GM18520 (cell line): Measurements from ENCODE around the gene MYH6.

Source experiments
- ATAC-seq: cut with Tn5 transposase; IDR thresholded peaks from one replicate; pipeline ENCODE4 v1.9.1; 2021; ENCODE audit not compliant: unreplicated experiment

MYH6 gene

DNA sequence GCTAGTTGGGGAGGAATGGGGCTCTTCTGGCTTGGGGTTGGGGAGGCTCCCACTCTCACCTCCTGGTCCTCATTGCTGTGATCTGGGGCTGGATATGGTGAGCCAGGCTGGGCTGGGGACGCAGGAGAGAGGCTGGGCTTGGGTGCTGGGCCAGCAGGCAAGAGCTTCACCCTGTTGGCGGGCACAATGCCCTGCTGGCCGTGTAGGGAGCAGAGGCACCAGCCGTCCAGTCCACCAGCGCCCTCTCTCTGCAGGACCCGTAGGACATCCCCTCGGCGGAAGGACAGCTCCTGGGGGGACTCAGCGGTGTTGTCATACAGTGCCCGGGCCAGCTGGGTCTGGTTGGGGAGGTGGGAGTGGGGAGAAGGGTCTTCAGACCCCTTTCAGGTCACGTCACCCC lies 47.6 kb downstream of the MYH6 start:
- no peak for ATAC-seq

DNA sequence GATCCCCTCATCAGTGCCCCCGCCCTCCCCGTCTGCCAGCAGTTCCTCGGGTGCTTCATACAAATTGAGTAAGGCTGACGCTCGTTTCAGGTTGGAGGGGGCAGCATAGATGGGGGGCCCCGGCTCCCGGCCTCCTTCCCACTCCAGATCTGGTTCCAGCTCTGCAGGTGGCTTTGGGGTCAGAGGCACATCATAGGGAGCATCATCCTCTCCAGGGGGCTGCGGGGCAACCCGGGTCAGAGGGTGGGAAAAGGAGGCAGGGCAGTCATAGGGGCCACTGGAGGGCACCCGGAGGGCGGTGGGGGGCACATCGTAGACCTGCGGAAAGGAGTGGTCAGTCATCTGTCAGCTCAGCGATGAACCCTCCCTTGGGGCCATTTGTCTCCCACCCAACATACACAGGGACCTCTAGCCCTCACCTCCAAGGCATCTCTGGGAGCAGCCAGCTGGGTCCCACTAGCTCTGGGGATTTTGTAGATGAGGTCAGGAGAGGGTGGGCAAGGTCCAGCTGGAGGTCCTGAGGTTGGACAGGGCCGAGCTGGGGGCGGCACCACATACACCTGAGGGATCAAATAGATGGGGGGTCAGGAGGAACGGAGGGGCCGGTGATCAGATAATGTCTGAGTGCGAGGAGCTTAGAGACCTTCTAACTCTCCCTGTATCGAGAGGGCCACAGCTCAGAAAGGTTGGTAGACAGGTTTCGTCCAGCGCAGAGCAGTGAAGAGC lies 48.2 kb downstream of the MYH6 start:
- ATAC-seq, result no peak

DNA sequence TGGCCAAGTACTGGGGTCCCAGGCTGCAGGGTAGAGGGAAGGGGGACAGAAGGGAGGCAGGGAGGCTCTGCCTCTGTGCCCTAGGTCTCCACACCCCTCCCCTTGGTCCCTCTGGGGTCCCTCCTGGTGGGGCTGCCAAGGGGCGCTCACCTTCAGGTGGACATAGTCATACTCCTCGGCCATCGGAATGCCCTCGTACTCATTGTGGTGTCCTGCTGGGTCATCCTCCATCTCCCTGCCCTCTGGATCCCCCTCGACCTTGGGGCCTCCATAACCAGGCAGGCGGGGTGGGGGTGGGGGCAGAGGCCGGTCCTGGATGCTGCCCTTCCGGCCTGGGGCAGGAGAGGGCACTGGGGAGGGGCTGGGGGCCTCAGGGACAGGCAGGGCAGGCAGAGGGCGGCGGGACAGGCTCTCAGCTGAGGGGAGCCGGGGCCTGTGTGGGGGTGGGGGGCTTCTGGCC lies 48.9 kb downstream of the MYH6 start:
- no peak for ATAC-seq

DNA sequence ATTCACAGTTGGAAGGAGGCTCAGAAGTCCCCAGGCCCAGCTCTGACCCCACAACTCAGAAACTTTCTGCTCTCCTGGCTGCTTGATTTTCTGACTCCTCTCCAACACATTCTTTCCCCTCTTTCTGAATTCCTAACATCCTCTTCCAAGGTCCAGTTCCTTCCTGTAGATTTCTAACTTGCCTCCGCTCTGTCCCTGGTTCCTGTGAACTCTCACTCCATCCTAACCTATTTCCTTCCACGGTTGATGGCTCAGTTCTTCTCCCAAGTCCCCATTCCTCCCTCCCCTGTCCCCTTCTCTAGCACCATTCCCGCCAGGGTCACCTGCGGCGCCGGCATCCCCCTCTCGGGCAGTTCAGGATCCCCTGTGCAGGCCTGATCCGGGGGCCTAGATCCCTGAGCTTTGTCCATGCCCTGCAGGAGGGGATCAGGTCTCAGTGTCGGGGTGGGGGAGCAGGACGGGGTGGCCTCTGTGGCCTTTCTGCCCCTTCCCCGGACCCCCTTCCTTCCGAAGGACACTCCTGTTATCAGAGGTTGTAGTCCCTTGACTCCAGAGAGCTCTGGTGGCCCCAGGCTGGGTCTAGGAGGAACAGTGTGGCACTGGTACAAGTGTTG lies 49.4 kb downstream of the MYH6 start:
- ATAC-seq, result no peak

DNA sequence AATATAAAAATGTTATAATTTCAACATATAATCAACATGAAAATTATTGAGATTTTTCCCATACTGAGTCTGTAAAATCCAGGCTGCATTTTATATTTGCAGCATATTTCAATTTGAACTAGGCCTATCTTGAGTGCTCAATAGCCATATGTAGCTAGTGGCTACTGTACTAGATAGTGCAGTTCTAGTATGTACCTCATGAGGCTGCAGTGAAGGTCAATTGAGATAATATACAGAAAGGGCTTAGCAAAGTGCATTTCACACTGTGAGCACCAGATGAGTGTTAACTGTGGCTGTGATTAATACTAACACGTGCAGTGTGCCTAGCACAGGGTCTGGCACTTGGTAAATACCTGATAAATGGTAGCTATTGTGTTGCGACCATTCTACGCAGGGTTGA lies 50.0 kb downstream of the MYH6 start:
- no peak for ATAC-seq

DNA sequence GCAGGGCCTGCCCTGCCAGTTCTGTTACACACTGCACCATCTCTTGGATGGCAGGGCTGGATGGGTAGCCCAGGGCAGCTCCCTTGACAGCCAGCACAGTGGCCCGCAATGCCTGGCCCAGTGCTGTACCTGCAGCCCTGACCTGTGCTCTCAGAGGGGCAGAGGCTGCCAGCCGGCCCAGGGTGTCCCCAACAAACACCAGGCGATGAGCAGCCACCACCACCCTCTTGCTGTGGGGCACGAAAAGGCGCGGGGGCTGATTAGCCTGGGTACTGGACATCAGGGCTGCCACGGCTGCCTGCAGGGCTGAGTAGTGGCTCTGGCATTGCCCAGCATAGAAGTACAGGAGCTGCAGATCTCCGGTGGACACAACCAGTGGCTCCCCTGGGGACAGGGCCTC lies 50.8 kb downstream of the MYH6 start:
- ATAC-seq, result no peak

DNA sequence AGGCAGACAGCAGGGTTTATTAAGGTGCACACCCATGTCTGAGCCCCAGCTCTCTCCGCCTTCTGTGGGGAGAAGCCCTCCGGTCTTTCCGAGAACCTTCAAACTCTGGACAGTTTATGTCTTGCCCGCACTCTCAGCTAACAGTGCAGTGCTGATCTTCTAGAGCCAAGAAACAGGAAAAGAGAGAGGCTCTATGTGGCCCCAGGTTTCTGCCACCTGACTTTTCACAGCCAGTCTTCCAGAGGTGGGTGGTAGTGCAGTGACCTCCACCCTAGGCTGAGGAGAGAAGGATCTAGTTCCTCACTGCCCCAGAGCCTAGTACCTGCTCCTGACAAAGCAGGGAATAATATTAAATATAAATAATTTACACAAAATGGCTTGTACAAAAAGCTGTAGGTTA lies 51.4 kb downstream of the MYH6 start:
- no peak for ATAC-seq

DNA sequence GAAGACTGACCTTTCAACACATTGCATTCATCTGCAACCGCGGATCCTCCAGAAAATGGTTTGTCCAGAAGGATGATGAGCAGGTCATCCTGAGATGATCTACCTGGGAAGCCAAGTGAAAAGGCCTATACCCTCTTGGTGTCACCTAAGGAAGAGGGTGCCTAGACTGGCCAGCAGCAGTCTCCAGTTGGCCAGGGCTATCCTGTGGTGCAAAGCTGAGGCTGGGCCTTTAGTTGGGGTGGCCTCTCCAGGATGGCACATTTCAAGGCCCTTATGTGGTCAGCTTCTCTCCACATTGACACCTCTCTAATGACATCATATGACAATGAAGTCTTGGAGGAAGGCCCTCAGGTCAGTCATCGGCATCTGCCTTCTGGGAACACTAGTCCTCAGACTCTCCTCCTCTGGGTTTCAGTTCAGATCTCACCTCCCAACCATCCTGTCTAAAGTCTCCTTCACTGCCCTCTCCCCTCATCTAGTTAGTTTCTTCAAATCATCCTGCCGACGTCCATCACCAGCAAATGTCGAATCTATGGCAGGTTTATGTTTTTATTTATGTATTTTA lies 52.1 kb downstream of the MYH6 start:
- no peak for ATAC-seq

DNA sequence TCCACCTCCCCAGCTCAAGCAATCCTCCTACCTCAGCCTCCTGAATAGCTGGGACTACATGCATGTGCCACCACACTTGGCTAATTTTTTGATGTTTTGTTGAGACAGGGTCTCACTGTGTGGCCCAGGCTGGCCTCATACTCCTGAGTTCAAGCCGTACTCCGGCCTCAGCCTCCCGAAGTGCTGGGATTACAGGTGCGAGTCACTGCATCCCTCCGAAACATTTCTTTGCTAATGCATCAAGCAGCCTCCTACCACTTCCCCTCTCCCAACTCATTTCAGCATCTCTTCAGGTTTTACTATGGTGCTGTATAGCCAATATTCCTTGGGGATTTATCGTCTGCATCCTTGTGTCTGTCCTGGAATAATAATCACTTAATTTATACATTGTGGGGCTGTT lies 53.1 kb downstream of the MYH6 start:
- ATAC-seq, result no peak

DNA sequence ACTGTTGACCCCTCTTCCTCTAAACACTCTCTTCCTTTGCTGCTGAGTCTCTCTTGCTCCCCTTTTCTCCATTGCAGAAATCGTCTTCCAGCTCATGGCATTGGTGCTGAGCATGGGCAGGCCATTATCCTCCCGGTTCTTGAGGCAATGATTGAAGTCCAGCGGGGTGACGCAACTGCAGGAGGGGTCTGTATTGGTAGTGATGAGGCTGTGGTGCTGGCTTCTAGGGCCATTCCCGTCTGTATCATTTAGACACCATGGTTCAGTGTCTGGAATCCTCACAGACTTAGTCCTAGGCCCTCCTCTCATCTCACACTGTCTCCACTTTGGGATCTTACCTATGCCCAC lies 54.7 kb downstream of the MYH6 start:
- ATAC-seq, result no peak

DNA sequence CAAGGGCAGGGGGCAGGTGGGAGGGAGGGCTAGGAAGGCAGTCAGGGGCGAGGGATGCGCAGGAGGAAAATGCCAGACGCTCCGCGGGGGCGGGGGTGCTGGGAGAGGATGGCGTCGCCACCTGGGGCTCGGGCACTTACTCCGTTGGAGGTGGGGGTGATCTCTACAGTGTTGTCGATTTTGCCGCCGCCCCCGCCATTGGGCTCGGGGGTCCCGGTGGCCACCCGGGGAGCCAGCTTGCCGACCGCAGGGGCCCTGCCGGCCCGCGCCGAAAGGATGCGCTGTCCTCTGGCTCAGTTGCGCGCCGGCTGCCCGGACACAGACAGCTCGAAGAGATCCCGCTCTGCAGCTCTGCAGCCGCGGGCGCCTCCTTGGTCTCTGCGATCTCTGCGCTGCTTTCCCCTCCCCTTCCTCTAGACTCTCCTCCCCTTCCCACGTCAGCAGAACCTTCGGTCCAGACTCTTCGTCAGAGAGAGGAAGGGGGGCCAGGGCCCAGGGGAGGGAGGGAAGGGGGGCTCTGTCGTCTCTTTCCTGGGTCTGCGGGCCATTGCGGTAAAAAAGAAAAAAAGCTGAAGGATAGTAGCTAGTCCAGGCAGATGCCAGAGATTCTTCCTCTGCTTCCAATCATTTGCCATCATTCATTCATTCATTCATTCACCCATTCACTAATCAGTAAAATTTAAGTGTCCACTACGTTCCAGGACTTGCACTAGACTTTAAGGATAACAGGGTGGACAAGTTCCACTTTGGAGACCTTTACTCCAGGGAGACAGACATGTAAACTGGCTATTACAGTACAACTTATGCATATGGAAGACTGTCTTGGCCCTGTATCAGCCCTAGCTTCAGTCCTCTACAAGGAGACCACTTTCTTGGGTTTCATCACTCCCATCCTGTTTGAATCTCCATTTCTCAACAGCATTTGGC lies 55.3 kb downstream of the MYH6 start, which contains the start of gene SLC22A17:
Gene SLC22A17 (minus strand): TSS at position 382 of the 927 bp plus-strand sequence.
- ATAC-seq, result no peak

DNA sequence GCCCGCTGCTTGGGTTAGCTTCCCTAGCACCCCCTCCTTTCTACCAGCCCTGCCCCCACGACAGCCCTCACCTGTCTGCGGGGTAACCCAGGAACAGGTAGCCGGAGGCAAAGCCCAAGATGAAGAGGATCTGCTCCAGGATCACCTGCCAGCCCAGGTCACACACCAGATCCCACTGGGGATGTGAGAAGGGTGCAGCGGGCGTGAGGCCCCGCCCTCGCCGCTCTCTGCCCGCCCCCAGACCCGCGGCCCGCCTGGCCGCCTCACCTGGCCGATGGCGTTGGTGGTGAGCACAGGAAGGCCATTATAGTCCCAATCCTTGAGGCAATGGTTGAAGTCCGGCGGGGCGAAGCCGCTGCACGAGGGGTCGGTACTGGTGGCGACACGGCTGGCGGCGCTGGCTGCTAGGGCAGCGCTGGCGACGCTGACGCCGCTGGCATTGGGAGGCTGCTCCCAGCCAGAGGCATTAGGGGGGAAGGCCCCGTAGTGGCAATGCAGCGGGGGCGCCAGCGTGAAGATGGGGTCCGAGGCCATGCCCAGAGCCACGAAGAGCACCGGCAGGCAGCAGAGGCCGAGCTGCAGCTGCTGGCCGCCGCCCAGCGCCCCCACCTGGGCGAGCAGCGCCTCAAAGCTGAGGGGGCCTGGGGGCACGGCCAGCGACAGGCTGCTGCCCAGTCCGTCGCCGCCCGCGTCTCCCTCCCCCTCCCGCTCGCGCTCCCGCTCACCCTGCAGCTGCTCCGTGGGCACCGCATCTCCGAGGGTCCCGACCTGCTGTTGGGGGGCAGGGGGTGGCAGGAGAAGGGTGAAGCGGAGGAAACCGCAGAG lies 56.2 kb downstream of the MYH6 start:
- ATAC-seq, result no peak

DNA sequence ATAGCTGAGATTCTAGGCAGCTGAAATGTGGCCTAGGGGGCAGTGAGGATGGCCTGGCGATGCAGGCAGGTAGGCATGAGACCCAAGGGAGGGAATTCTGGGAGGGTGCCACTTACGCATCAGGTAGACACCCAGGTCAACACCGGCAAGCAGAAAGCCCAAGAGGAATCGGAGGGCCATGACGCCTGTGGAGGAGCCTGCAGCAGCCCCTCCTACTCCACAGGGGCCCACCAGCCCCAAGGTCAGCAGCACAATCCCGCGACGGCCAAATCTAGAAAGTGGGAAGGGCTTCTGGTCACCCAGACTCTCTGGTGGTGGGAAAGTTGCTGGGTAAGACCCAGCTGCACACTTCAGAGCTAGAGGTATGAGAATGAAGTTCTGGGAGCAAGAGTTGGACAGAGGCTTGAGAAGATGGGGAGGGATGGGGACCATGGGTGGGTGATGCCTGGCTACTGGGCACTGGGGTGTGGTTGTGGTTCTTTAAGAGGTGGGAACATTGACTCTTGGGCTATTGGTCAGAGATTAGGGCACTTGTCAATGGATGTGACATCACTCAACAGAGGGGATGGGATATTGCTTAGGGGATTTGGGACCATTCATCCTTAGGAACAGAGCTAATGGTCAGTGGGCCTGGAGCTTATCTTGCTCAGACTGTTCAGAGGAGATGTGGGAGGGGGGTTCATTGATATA lies 58.8 kb downstream of the MYH6 start:
- no peak for ATAC-seq

DNA sequence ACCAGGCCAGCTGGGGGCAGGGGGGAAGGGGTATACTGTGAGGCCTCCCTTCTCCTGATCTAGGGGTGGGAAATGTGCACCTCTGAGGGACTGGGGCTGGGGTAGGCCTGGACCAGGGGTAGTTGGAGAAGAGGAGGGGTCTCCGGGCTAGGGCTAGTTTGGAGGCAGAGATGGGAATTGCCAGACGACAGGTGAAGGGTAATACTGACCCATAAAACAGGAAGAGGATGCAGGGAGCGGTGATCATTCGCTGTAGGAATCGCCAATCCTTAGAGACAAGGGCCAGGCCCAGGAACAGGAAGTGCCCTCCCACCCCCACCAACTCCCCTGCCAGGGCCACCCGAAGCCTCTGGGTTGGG lies 59.8 kb downstream of the MYH6 start:
- no peak for ATAC-seq

DNA sequence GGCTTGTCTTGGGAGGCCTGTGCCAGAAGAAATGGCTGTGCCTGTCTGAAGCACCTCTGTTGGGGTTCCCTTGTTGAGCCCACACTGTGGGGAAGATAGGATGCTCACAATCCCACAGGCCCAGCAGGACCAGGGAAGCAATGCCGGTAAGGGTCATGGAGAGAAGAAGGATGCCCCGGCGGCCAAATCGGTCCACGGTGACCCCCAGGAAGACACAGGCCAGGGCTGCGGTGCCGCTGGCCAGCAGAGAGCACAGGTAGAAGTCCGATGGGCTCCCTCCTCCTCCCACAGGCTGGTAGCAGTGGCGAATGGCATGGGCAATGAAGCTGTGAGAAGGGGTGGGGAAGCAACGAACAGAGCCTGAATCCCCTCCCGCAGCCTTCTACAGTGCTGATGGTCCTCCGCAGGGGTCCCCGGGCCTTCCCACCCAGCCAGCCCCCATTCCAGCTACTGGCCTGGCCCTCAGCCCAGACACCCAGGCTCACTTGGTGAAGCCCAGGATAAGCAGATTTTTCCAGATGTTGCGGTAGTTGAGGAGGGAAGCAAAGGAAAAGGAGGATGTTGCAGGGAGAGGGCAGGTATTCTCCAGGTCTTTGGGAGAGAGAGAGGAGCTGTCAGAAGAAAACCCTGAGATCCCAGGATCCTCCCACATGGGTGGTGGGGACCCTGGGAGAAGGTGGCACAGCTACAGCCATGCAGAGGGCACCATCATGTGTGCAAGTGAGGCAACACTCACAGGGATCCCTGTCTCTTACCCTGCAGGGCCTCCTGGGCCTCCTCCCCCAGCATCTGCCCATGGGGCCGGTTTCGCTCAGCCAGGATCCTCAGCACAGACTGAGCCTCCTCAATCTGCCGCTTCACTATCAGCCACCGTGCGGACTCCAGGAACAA lies 60.4 kb downstream of the MYH6 start:
- ATAC-seq, result no peak

DNA sequence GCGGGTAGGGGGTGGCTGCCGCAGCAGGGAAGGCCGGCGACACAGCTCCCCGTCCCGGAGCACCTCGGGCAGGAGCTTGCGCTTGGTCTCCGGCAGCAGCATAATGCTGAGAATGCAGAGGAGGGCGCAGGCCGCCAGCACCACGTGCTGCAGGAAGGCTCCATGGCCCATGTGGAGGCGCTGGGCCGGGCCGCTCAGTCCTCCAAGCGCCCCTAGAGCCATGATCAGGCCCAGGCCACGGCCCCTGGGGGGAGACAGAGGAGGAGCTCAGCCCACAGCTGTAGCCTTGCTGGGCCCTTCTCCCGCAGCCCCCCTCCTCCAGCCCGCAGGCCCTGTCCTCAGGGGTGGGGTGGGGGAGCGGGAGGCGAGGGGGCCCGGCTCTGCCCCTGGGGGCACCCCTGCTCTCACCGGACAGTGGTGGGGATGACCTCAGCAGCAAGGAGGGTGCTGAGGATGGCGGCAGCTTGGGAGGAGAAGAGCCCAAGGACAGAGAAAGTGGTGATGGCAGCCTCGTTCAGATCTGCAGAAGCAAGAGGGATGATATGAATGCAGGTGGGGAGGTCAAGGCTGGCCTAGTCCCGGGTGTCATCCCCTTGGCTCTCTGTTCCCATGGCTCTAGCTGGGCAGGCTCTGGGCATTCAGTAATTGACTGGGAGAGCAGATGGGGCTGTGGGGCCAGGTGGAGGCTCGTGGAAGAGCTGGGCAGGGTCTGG lies 61.2 kb downstream of the MYH6 start:
- ATAC-seq, result no peak

DNA sequence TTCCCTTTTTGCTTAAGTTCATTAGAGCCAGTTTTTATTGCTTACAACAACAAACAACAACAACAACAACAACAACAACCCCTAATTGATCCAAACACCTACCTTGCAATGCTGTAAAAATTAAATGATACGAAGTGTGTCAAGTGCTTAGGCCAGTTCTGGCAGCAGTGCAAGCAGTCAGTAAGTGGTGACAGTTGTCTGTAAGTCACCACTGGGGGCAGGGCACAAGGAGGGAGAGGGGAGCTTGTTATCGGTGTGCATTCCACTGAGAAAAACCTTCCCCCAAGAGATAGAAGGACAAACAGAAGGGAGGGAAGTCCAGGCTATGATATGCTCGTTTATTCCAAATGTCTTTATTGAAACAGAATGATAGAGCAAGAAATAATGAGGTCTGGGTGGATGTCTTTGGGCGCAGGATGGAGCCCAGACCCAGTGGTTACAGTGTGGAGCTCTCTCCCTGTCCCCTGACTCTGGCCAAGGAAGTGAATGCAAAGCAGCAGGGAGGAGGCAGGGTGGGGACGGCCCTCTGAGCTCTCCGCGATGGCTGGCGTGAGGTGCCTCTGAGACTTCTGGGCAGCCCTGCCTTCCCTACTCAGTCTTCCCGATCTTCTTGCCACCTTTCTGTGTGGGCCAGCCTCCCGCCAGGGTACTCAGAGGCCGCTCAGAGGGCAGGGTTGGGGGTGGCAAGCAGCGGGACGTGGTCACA lies 61.9 kb downstream of the MYH6 start:
- no peak for ATAC-seq

DNA sequence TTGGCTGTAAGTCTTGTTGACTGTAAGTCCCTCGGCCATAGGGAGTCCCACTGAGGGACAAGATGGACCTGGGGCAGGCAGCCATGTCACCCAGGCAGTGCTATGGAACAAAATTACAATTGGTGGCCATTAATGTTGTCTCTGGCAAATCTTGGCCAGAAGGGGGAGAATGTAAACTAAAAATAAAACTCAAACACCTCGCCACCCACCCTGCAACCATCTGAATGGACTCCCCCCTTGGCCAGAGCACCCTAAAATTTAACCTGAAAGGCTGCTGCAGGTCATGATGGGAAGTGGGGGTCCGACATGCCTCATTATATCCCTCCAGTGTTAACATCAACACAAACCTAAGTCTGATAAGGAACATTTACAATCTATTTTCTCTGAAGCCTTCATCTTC lies 63.6 kb downstream of the MYH6 start:
- no peak for ATAC-seq
